Measurements from ENCODE around the gene ERC1. TPM values are rescaled to one million over a fixed set of nuclear protein-coding genes. Genes with fewer than 3 reads are reported as not detected.

Gene ERC1
- total RNA-seq, 1 experiment from 2014 or later, result 12.3 TPM

DNA sequence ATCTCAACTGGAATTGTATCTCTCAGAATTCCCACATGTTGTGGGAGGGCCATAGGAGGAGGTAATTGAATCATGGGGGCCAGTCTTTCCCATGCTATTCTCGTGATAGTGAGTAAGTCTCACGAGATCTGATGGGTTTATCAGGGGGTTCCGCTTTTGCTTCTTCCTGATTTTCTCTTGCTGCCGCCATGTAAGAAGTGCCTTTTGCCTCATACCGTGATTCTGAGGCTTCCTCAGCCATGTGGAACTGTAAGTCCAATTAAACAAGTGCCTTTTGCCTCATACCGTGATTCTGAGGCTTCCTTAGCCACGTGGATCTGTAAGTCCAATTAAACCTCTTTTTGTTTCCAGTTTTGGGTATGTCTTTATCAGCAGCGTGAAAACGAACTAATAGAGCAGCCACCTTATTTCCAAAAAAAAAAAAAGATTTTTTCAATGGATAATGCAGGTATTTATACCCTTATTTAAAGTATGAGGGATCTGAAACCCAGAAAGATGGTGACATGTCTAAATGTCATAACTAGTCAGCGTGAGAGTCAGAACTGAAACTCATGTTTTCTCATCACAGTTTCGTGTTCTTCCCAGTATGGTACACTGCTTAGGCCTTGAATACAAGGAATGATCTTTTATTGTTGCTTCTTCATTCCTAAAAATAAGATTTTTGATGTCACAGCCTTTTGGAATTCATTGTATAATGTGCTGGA, 89.6 kb downstream of the ERC1 start:
- Histone ChIP-seq H3K9me2 (replicated peaks; ENCODE audit: low read length) (no peaks in the 10 kb centered on the region), H4K20me1 (ENCODE audit: low read length) (no peaks in the 10 kb centered on the region), H3K79me2 (ENCODE audit: low read length) (no peaks in the 10 kb centered on the region), H3K36me3 (ENCODE audit: low read depth, low read length) (no peaks in the 10 kb centered on the region), H3K27me3 (ENCODE audit: low read length) (no peaks in the 10 kb centered on the region), H2AFZ (ENCODE audit: low read length) (no peak overlapping the region), H3K9ac (ENCODE audit: low read length) (no peak overlapping the region), H3F3A (ENCODE audit: low read length, unreplicated experiment) (no peaks in the 10 kb centered on the region), H3K4me3 (ENCODE audit: low read length) (no peak overlapping the region), H3K4me1 (ENCODE audit: insufficient read depth, low read length) (no peaks in the 10 kb centered on the region), H3K9me3 (ENCODE audit: low read length) (no peaks in the 10 kb centered on the region), H3K27ac (ENCODE audit: low read length) (no peak overlapping the region), H3K4me2 (ENCODE audit: low read length) (no peak overlapping the region)
- ChIA-PET CTCF (no interaction called here), POLR2A (ENCODE audit: unreplicated experiment) (no interaction called here)
- ATAC-seq (no peak), DNase-seq (no peak)
- TF ChIP-seq EZH2phosphoT487 (IDR thresholded peaks at IDR 0.05; ENCODE audit: borderline replicate concordance, low read length) (no peak), CTCF (conservative IDR thresholded peaks at IDR 0.05; ENCODE audit: low read depth, low read length) (no peak), EZH2 (IDR thresholded peaks at IDR 0.05; ENCODE audit: low read length, unreplicated experiment) (no peak)
- intact Hi-C loops (cut with micrococcal nuclease), result no loop called here
- BruUV-seq (replicated peaks), result no TSS peak

DNA sequence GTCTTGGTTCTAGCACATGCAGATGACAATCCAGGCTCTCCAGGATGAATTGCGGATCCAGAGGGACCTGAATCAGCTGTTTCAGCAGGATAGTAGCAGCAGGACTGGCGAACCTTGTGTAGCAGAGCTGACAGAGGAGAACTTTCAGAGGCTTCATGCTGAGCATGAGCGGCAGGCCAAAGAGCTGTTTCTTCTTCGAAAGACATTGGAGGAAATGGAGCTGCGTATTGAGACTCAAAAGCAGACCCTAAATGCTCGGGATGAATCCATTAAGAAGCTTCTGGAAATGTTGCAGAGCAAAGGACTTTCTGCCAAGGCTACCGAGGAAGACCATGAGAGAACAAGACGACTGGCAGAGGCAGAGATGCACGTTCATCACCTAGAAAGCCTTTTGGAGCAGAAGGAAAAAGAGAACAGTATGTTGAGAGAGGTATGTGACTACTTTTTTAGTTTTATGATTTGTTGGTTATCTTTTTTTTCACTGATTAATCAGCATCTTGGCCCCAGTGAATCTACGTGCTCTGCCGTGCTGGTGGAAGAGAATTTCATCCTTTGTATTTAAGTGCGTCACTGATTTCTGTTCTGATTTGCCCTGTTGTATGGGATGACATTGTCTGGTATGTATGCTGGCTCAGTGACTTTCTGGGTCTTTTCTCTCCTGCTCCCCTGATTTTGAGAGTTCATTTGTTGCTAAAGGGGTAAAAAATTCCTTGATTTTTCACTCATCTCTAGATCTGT, 92.3 kb downstream of the ERC1 start:
- no peak overlapping the region for H3K4me2 ChIP-seq (ENCODE audit: low read length)
- CTCF ChIA-PET, result interaction anchor here (0.7 kb wide), 1 partner anchor 11 kb away, joined by 3 read pairs; no protein-coding TSS in a partner anchor
- no peak overlapping the region for H3K27ac ChIP-seq (ENCODE audit: low read length)
- H2AFZ ChIP-seq (ENCODE audit: low read length), result no peak overlapping the region
- no peaks in the 10 kb centered on the region for H3F3A ChIP-seq (ENCODE audit: low read length, unreplicated experiment)
- H3K4me3 ChIP-seq (ENCODE audit: low read length), result no peak overlapping the region
- no peaks in the 10 kb centered on the region for H3K36me3 ChIP-seq (ENCODE audit: low read depth, low read length)
- no peaks in the 10 kb centered on the region for H3K79me2 ChIP-seq (ENCODE audit: low read length)
- BruUV-seq (replicated peaks), result no TSS peak
- POLR2A ChIA-PET (ENCODE audit: unreplicated experiment), result no interaction called here
- no peaks in the 10 kb centered on the region for H3K27me3 ChIP-seq (ENCODE audit: low read length)
- no peaks in the 10 kb centered on the region for H3K4me1 ChIP-seq (ENCODE audit: insufficient read depth, low read length)
- TF ChIP-seq CTCF (conservative IDR thresholded peaks at IDR 0.05; ENCODE audit: low read depth, low read length), result no peak
- no peak for TF ChIP-seq EZH2phosphoT487 (IDR thresholded peaks at IDR 0.05; ENCODE audit: borderline replicate concordance, low read length)
- TF ChIP-seq EZH2 (IDR thresholded peaks at IDR 0.05; ENCODE audit: low read length, unreplicated experiment), result no peak
- H3K9ac ChIP-seq (ENCODE audit: low read length), result no peak overlapping the region
- intact Hi-C loops (cut with micrococcal nuclease), result no loop called here
- no peaks in the 10 kb centered on the region for H3K9me2 ChIP-seq (replicated peaks; ENCODE audit: low read length)
- H4K20me1 ChIP-seq (ENCODE audit: low read length), result no peaks in the 10 kb centered on the region
- DNase-seq, result no peak
- no peaks in the 10 kb centered on the region for H3K9me3 ChIP-seq (ENCODE audit: low read length)
- ATAC-seq, result no peak

GRCh38 chr12:1083889-1084262, 92.9 kb downstream of the ERC1 start:
- Histone ChIP-seq H3K4me3 (ENCODE audit: low read length) (no peak overlapping the region), H3K36me3 (ENCODE audit: low read depth, low read length) (no peaks in the 10 kb centered on the region), H3K4me1 (ENCODE audit: insufficient read depth, low read length) (no peaks in the 10 kb centered on the region), H3K9me2 (replicated peaks; ENCODE audit: low read length) (no peaks in the 10 kb centered on the region), H3K4me2 (ENCODE audit: low read length) (no peak overlapping the region), H2AFZ (ENCODE audit: low read length) (no peak overlapping the region), H3K27ac (ENCODE audit: low read length) (no peak overlapping the region), H3K9me3 (ENCODE audit: low read length) (no peaks in the 10 kb centered on the region), H3F3A (ENCODE audit: low read length, unreplicated experiment) (no peaks in the 10 kb centered on the region), H3K9ac (ENCODE audit: low read length) (no peak overlapping the region), H3K79me2 (ENCODE audit: low read length) (no peaks in the 10 kb centered on the region), H3K27me3 (ENCODE audit: low read length) (no peaks in the 10 kb centered on the region), H4K20me1 (ENCODE audit: low read length) (no peaks in the 10 kb centered on the region)
- no TSS peak for BruUV-seq (replicated peaks)
- POLR2A ChIA-PET (ENCODE audit: unreplicated experiment), result no interaction called here
- CTCF ChIA-PET, result no interaction called here
- intact Hi-C loops (cut with micrococcal nuclease), result no loop called here
- no peak for TF ChIP-seq EZH2 (IDR thresholded peaks at IDR 0.05; ENCODE audit: low read length, unreplicated experiment)
- no peak for TF ChIP-seq CTCF (conservative IDR thresholded peaks at IDR 0.05; ENCODE audit: low read depth, low read length)
- TF ChIP-seq EZH2phosphoT487 (IDR thresholded peaks at IDR 0.05; ENCODE audit: borderline replicate concordance, low read length), result no peak
- peak; percentile 27 for DNase-seq
- ATAC-seq, result no peak
